ENCODE data around the gene CYP20A1. TPM values are rescaled to one million over a fixed set of nuclear protein-coding genes. Genes with fewer than 3 reads are reported as not detected.

CYP20A1 gene
- total and polyA plus RNA-seq, 2 of the 8 experiments (the other 6 are each of a cell fraction or from before 2014, with no cell fraction given): 6.2 to 21.5 TPM

GRCh38 chr2:203330434-203330833 lies 91.6 kb downstream of the CYP20A1 start (continued):
- TF ChIP-seq CHD7 (IDR thresholded peaks at IDR 0.05; ENCODE audit: insufficient replicate concordance, low read length) (no peak), CBX8 (IDR thresholded peaks at IDR 0.05; ENCODE audit: borderline replicate concordance, low read depth, low read length) (no peak), RBBP5 (IDR thresholded peaks at IDR 0.05; ENCODE audit: borderline replicate concordance, low read depth, low read length) (no peak), POLR2AphosphoS5 (IDR thresholded peaks at IDR 0.05; ENCODE audit: low read depth, low read length) (no peak)
